GM13976 (cell line): ENCODE measurements around the gene KAT7.

ENCODE experiments used
- DNase-seq: peaks from one replicate; pipeline ENCODE4 v3.0.0; 2012; ENCODE audit warnings: low spot score
- CTCF ChIP-seq: IDR thresholded peaks from 2 replicates; pipeline ENCODE4 v1.5.1; 2012; ENCODE audit warnings: borderline replicate concordance, mild to moderate bottlenecking; ENCODE audit not compliant: insufficient read depth; ENCODE audit errors: extremely low read depth, missing control alignments, control extremely low read depth
- in situ Hi-C: fragments of 300-500 bp; cut with MboI; formaldehyde crosslinking; loops from one replicate; pipeline ENCODE4 v1.12.0; 2022; ENCODE audit warnings: low sequenced_read_pairs, mixed read lengths, inconsistent platforms; ENCODE audit not compliant: unreplicated experiment

The KAT7 gene

GRCh38 chr17:49850218-49850610 lies 61.7 kb downstream of the KAT7 start:
- no peak for TF ChIP-seq CTCF
- in situ Hi-C loops, result no loop called here
- no peak for DNase-seq

- DNase-seq, result no peak
- in situ Hi-C loops, result no loop called here
- TF ChIP-seq CTCF, result no peak
These were observed 62.4 kb downstream of the KAT7 start for GRCh38 chr17:49850772-49851386.

GRCh38 chr17:49851387-49852291 lies 63.2 kb downstream of the KAT7 start:
- peak; percentile 77 for DNase-seq
- in situ Hi-C loops, result no loop called here
- peak; percentile 66 for TF ChIP-seq CTCF

GRCh38 chr17:49853470-49854015 lies 65.1 kb downstream of the KAT7 start:
- no peak for DNase-seq
- no peak for TF ChIP-seq CTCF
- in situ Hi-C loops, result no loop called here

GRCh38 chr17:49854126-49854525 lies 65.6 kb downstream of the KAT7 start:
- no peak for TF ChIP-seq CTCF
- in situ Hi-C loops, result no loop called here
- no peak for DNase-seq

- in situ Hi-C loops, result no loop called here
- DNase-seq, result no peak
- TF ChIP-seq CTCF, result no peak
These were observed 70.3 kb downstream of the KAT7 start for GRCh38 chr17:49858796-49859195.
